Hepatic stellate cell (primary cell): ENCODE results near the gene FBXL20.
"Not testable (repeated sequence)": the region's sequence is repeated elsewhere in the genome, so short reads cannot be mapped to it uniquely, and the experiment has no call there.

Source experiments
- DNase-seq: peaks from one replicate; pipeline ENCODE4 v3.0.0; 2011; ENCODE audit warnings: low spot score

The FBXL20 gene

GRCh38 chr17:39328815-39329214, 72.6 kb downstream of the FBXL20 start:
- peak; percentile 10 for DNase-seq

- DNase-seq = no peak
These were observed 74.3 kb downstream of the FBXL20 start for GRCh38 chr17:39327109-39327508.

GRCh38 chr17:39325528-39326240, 75.7 kb downstream of the FBXL20 start:
- no peak for DNase-seq

GRCh38 chr17:39318636-39319035, 82.8 kb downstream of the FBXL20 start:
- DNase-seq = no peak

GRCh38 chr17:39306509-39307212, 94.8 kb downstream of the FBXL20 start:
- peak; percentile 25 for DNase-seq

- DNase-seq = no peak
These were observed 95.4 kb downstream of the FBXL20 start for GRCh38 chr17:39305978-39306377.

GRCh38 chr17:39304188-39304587, 97.2 kb downstream of the FBXL20 start:
- DNase-seq = no peak

- no peak for DNase-seq
These were observed 107.4 kb downstream of the FBXL20 start for GRCh38 chr17:39294060-39294459.

GRCh38 chr17:39292546-39292945, 108.9 kb downstream of the FBXL20 start:
- DNase-seq = not testable (repeated sequence)

- DNase-seq = not testable (repeated sequence)
These were observed 114.9 kb downstream of the FBXL20 start for GRCh38 chr17:39286513-39286912.

GRCh38 chr17:39284685-39285084, 116.7 kb downstream of the FBXL20 start:
- no peak for DNase-seq

GRCh38 chr17:39283896-39284295, 117.5 kb downstream of the FBXL20 start:
- DNase-seq = no peak

- no peak for DNase-seq
These were observed 118.3 kb downstream of the FBXL20 start for GRCh38 chr17:39283098-39283497.

GRCh38 chr17:39281806-39282205, 119.6 kb downstream of the FBXL20 start:
- DNase-seq = peak; percentile 34

GRCh38 chr17:39278246-39278645, 123.2 kb downstream of the FBXL20 start:
- DNase-seq = not testable (repeated sequence)

GRCh38 chr17:39277110-39277509, 124.3 kb downstream of the FBXL20 start:
- DNase-seq = no peak

GRCh38 chr17:39276113-39276512, 125.3 kb downstream of the FBXL20 start:
- no peak for DNase-seq

- no peak for DNase-seq
These were observed 129.9 kb downstream of the FBXL20 start for GRCh38 chr17:39271546-39271945.

- peak; percentile 51 for DNase-seq
These were observed 130.5 kb downstream of the FBXL20 start for GRCh38 chr17:39270923-39271322.

GRCh38 chr17:39264119-39264518, 137.3 kb downstream of the FBXL20 start:
- DNase-seq = no peak

- no peak for DNase-seq
These were observed 140.1 kb downstream of the FBXL20 start for GRCh38 chr17:39261286-39261685.

- DNase-seq = no peak
These were observed 148.5 kb downstream of the FBXL20 start for GRCh38 chr17:39252788-39253460.

GRCh38 chr17:39251997-39252396, 149.4 kb downstream of the FBXL20 start:
- DNase-seq = no peak
